NT2/D1 (cell line): ENCODE results near the gene LRTM1.

Experiments used
- YY1 ChIP-seq: IDR thresholded peaks from 2 replicates; pipeline ENCODE4 v1.6.1; 2011; ENCODE audit not compliant: insufficient read length, insufficient read depth
- ZNF274 ChIP-seq: IDR thresholded peaks from 2 replicates; pipeline ENCODE4 v1.6.1; 2011; ENCODE audit warnings: mild to moderate bottlenecking, low read depth, low read length

- TF ChIP-seq ZNF274 (no peak), YY1 (no peak)
Observed at GRCh38 chr3:54905261-54905888, 22.5 kb downstream of the LRTM1 start.
